Diencephalon (tissue), 1 donor: Measurements from ENCODE around the gene RAB7A. TPM values are rescaled to one million over a fixed set of nuclear protein-coding genes. Genes with fewer than 3 reads are reported as not detected.

ENCODE experiments used
- small RNA-seq: library from RNA; depleted of rRNA; stranded (forward); fragments of <200 nt; gene quantifications from one replicate; pipeline ENCODE3, GENCODE V24; 2014
- total RNA-seq: library from RNA; depleted of rRNA; stranded (reverse); fragments of >200 nt; gene quantifications from one replicate; pipeline ENCODE4 v1.2.3, GENCODE V29; 2014

RAB7A gene
- 55.6 TPM for total RNA-seq

DNA sequence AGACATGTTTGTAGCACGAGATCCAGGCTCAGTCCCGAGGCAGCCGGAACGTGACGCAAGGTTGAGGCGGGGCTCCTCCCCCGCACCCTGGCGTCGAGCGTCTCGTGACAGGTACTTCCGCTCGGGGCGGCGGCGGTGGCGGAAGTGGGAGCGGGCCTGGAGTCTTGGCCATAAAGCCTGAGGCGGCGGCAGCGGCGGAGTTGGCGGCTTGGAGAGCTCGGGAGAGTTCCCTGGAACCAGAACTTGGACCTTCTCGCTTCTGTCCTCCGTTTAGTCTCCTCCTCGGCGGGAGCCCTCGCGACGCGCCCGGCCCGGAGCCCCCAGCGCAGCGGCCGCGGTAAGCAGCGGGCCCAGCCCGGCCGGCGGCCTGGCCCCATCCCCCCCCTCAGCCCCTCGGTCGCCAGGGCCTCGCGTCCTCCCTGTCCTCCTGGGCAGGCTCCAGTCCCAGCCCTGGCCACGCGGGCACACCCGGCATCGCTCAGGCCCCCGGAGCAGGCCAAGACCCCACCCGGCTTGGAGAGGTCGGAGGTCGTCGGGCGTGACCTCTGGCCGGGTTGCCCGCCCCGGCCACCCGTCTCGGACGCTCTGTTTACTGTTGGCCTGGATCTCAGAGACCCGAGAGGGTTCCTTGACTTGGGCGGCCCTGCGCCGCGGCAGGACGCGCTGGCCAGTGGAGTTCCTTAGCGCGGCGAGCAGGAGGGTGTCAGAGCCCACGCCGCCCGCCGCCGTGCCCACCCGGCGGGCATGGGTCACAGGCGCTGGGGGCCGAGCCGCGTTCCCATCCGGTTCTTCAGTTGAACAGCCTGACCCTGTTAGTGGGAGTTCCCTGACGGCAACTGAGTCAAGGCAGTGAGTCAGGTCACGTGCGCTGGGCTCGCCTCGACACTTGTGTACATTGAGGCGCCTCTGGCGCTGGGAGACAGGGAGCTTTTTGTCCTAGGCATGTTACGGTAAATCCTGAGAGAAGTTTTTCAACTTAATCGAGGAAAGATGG, at the start of gene RAB7A:
Gene RAB7A (plus strand): TSS at position 161 of the 994 bp plus-strand sequence. CDS start 69,185 bp downstream, outside the sequence.

Small RNA genes lying within 50 kb of the gene (small RNA-seq; reads per million reads assigned to genes)
- not detected for gene RF00399

Other genes with a start within 250 kb of the RAB7A start
- 1.2 TPM for gene GATA2, start 233.0 kb upstream of the RAB7A start, total RNA-seq
- 245 TPM for gene RPN1, start 75.4 kb upstream of the RAB7A start, total RNA-seq
- gene ACAD9, start 153.4 kb downstream of the RAB7A start, total RNA-seq: 33.7 TPM